SKM-1 treated with dmso at 0.1 percent for 144 hours (cell line): Measurements from ENCODE around the gene PHPT1.
A peak's percentile ranks its signal among the peaks of the same experiment; 100 is the strongest.
"Not testable (repeated sequence)": the region's sequence is repeated elsewhere in the genome, so short reads cannot be mapped to it uniquely, and the experiment has no call there.

Source experiments
- DNase-seq: peaks from one replicate; lab custom pipeline; 2025; ENCODE audit not compliant: unreplicated experiment; lab: John Stamatoyannopoulos, UW

PHPT1 gene

GRCh38 chr9:136837146-136837855 is 11.9 kb upstream of the PHPT1 start:
- no peak for DNase-seq

GRCh38 chr9:136837856-136838277 is 11.3 kb upstream of the PHPT1 start:
- DNase-seq = not testable (repeated sequence)

- no peak for DNase-seq
These were observed 10.6 kb upstream of the PHPT1 start for GRCh38 chr9:136838314-136839228.

GRCh38 chr9:136839229-136840139 is 9.7 kb upstream of the PHPT1 start:
- no peak for DNase-seq

GRCh38 chr9:136840140-136840876 is 8.9 kb upstream of the PHPT1 start:
- DNase-seq = no peak

- DNase-seq = no peak
These were observed 8.1 kb upstream of the PHPT1 start for GRCh38 chr9:136840877-136841645.

- DNase-seq = not testable (repeated sequence)
These were observed 7.4 kb upstream of the PHPT1 start for GRCh38 chr9:136841646-136842379.

- DNase-seq = peak; percentile 67
These were observed 6.7 kb upstream of the PHPT1 start, which contains the start of gene AJM1 for GRCh38 chr9:136842380-136842948. AJM1 (plus strand) TSS chr9:136842478; CDS start chr9:136844415, 1,937 bp downstream.

- DNase-seq = not testable (repeated sequence)
These were observed 5.9 kb upstream of the PHPT1 start for GRCh38 chr9:136843159-136843800.

- DNase-seq = not testable (repeated sequence)
These were observed 5.1 kb upstream of the PHPT1 start for GRCh38 chr9:136843801-136844740.

- no peak for DNase-seq
These were observed 4.3 kb upstream of the PHPT1 start for GRCh38 chr9:136844761-136845464.

GRCh38 chr9:136845465-136846260 is 3.5 kb upstream of the PHPT1 start:
- DNase-seq = no peak

GRCh38 chr9:136846376-136847087 is 2.7 kb upstream of the PHPT1 start:
- DNase-seq = no peak

- DNase-seq = peak; percentile 40
These were observed 2.0 kb upstream of the PHPT1 start for GRCh38 chr9:136847088-136847825.
